ENCODE data around the gene LDHD. TPM values are rescaled to one million over a fixed set of nuclear protein-coding genes. Genes with fewer than 3 reads are reported as not detected.

Gene LDHD
- total and polyA plus RNA-seq, 10 of the 15 experiments (the other 5 are each of a cell fraction or from before 2014, with no cell fraction given): 0.10 to 0.12 TPM; not detected in 8

- TF ChIP-seq SIX5 (IDR thresholded peaks at IDR 0.05; ENCODE audit: low read depth, low read length, severe bottlenecking) (peak; percentile 83), ASH2L (IDR thresholded peaks at IDR 0.05; ENCODE audit: borderline replicate concordance, low read depth) (peak; percentile 55; the same call in 1 of the 2 replicates), SMARCA5 (IDR thresholded peaks at IDR 0.05) (peak; percentile 61; the same call in 1 of the 2 replicates), FOXK2 (IDR thresholded peaks at IDR 0.05) (no peak), POLR2AphosphoS2 (IDR thresholded peaks at IDR 0.05; ENCODE audit: low read depth, low read length) (0 out of 2 replicates have a peak, but pooled peaks have one; percentile 60), CBX3 (IDR thresholded peaks at IDR 0.05; ENCODE audit: borderline replicate concordance, low read depth) (no peak), IKZF2 (IDR thresholded peaks at IDR 0.05) (peak in 1 of 2 experiments; percentile 31; a peak in 1 of 4 replicates), CEBPZ (IDR thresholded peaks at IDR 0.05; ENCODE audit: low read depth, low read length) (no peak), REST (IDR thresholded peaks at IDR 0.05; ENCODE audit: low read depth, low read length) (no peak), ZNF274 (IDR thresholded peaks at IDR 0.05; ENCODE audit: insufficient read depth, insufficient read length) (no peak), SREBF2 (IDR thresholded peaks at IDR 0.05; ENCODE audit: low read length) (no peak), MEF2B (IDR thresholded peaks at IDR 0.05; ENCODE audit: partially characterized antibody, poor library complexity, severe bottlenecking) (peak; percentile 37), LARP7 (IDR thresholded peaks at IDR 0.05) (peak; percentile 95), SMAD5 (IDR thresholded peaks at IDR 0.05; ENCODE audit: low read depth) (peak; percentile 77; the same call in 1 of the 2 replicates), SKIL (IDR thresholded peaks at IDR 0.05; ENCODE audit: low read depth, poor library complexity, severe bottlenecking) (no peak), BACH1 (IDR thresholded peaks at IDR 0.05; ENCODE audit: borderline replicate concordance) (peak; percentile 70), PAX5 (IDR thresholded peaks at IDR 0.05; ENCODE audit: borderline replicate concordance, low read depth, low read length) (peak; percentile 46; the same call in 1 of the 2 replicates), PKNOX1 (IDR thresholded peaks at IDR 0.05) (peak; percentile 35; the same call in 1 of the 2 replicates), IKZF1 (conservative IDR thresholded peaks at IDR 0.05) (peak; percentile 91), DPF2 (IDR thresholded peaks at IDR 0.05) (peak; percentile 84)
Observed at GRCh38 chr16:75148311-75149195, 32.0 kb upstream of the LDHD start, which contains the start of gene ZFP1 (continued).
